Activated CD4-positive, alpha-beta T cell treated with anti-CD3 and anti-CD28 coated beads, Interleukin-2, amount 50 U/mL, for 16 hours (primary cell): ENCODE data around the gene TBC1D22A.

Experiments used
- DNase-seq: peaks from one replicate; pipeline ENCODE4 v3.0.0-alpha.2; 2020

Gene TBC1D22A

GRCh38 chr22:47177334-47177815, 414.9 kb downstream of the TBC1D22A start:
- DNase-seq = no peak

- DNase-seq = no peak
Observed at GRCh38 chr22:47178339-47178738, 415.9 kb downstream of the TBC1D22A start.

- DNase-seq = no peak
Observed at GRCh38 chr22:47180796-47181195, 418.3 kb downstream of the TBC1D22A start.

GRCh38 chr22:47187176-47187957, 424.9 kb downstream of the TBC1D22A start:
- DNase-seq = no peak

GRCh38 chr22:47188261-47189055, 426.0 kb downstream of the TBC1D22A start:
- no peak for DNase-seq

- no peak for DNase-seq
Observed at GRCh38 chr22:47189056-47189916, 426.8 kb downstream of the TBC1D22A start.

GRCh38 chr22:47190276-47190956, 428.0 kb downstream of the TBC1D22A start:
- DNase-seq = no peak

GRCh38 chr22:47190957-47191670, 428.7 kb downstream of the TBC1D22A start:
- DNase-seq = no peak

GRCh38 chr22:47191671-47192650, 429.5 kb downstream of the TBC1D22A start:
- DNase-seq = no peak

GRCh38 chr22:47192651-47193437, 430.4 kb downstream of the TBC1D22A start:
- peak; percentile 21 for DNase-seq

- no peak for DNase-seq
Observed at GRCh38 chr22:47193606-47194329, 431.3 kb downstream of the TBC1D22A start.

- no peak for DNase-seq
Observed at GRCh38 chr22:47194476-47195155, 432.2 kb downstream of the TBC1D22A start.

- DNase-seq = no peak
Observed at GRCh38 chr22:47195156-47195483, 432.7 kb downstream of the TBC1D22A start.

- DNase-seq = no peak
Observed at GRCh38 chr22:47195484-47196165, 433.2 kb downstream of the TBC1D22A start.

GRCh38 chr22:47196166-47196849, 433.9 kb downstream of the TBC1D22A start:
- DNase-seq = no peak

- no peak for DNase-seq
Observed at GRCh38 chr22:47196881-47197772, 434.7 kb downstream of the TBC1D22A start.
